GM12865 (cell line): ENCODE data around the gene OSTF1.

Experiments
- DNase-seq: peaks from one replicate; pipeline ENCODE4 v3.0.0; 2010; ENCODE audit warnings: low read depth
- H3K4me3 ChIP-seq: 2 replicates; pipeline ENCODE4 v1.5.1; 2011; ENCODE audit warnings: mild to moderate bottlenecking, low read depth, low read length, control low read depth
- CTCF ChIP-seq: IDR thresholded peaks from 2 replicates; pipeline ENCODE4 v1.5.1; 2011; ENCODE audit warnings: low read length, control low read depth, low read depth, inconsistent platforms; ENCODE audit not compliant: insufficient read depth; ENCODE audit errors: missing control alignments

OSTF1 gene

GRCh38 chr9:75087824-75088645 is at the start of gene OSTF1, which contains the start of gene NMRK1:
Gene OSTF1, plus strand, starts transcription at chr9:75088514. Its CDS starts 179 bp downstream, at chr9:75088693.
Gene NMRK1, minus strand, starts transcription at chr9:75088155. Its CDS starts 5,040 bp downstream, at chr9:75083115.
- peak within 1 kb of the TSS; percentile 99 for H3K4me3 ChIP-seq
- no peak for TF ChIP-seq CTCF
- DNase-seq = peak; percentile 98

GRCh38 chr9:75039009-75039408 is 49.3 kb upstream of the OSTF1 start:
- no peak for TF ChIP-seq CTCF
- no peak for DNase-seq

GRCh38 chr9:75039801-75040200 is 48.5 kb upstream of the OSTF1 start:
- TF ChIP-seq CTCF = no peak
- no peak for DNase-seq
- H3K4me3 ChIP-seq = no peak overlapping the region

More at GRCh38 chr9:75039009-75039408, 49.3 kb upstream of the OSTF1 start:
- H3K4me3 ChIP-seq = no peak overlapping the region

GRCh38 chr9:75041041-75041440 is 47.3 kb upstream of the OSTF1 start:
- TF ChIP-seq CTCF = no peak
- H3K4me3 ChIP-seq = no peak overlapping the region
- no peak for DNase-seq

- no peak overlapping the region for H3K4me3 ChIP-seq
- DNase-seq = no peak
- no peak for TF ChIP-seq CTCF
Measured at GRCh38 chr9:75046725-75047345, 41.5 kb upstream of the OSTF1 start.

- no peak for TF ChIP-seq CTCF
- DNase-seq = no peak
- no peak overlapping the region for H3K4me3 ChIP-seq
Measured at GRCh38 chr9:75047506-75047905, 40.8 kb upstream of the OSTF1 start.
